Cardiac fibroblast (primary cell): ENCODE data around the gene TMBIM6.
A peak's percentile ranks its signal among the peaks of the same experiment; 100 is the strongest.

Experiments used
- DNase-seq, 2 donors: peaks; one replicate each; pipeline versions ENCODE4 v3.0.0 to v3.0.0-alpha.2; 2010; ENCODE audit warnings: low read depth in 2 of 2
- H3K4me3 ChIP-seq, 2 donors: replicated peaks in 1 of 2; 1 replicate in 1 of 2; 2 replicates in 1 of 2; pipeline ENCODE4 v1.5.1; 2011; ENCODE audit warnings: low read depth in 2 of 2, low read length in 2 of 2, mild to moderate bottlenecking in 2 of 2, moderate library complexity in 1 of 2
- TF ChIP-seq, protein P1 (sequence below): IDR thresholded peaks from one replicate; pipeline ENCODE4 v1.5.1; 2011; ENCODE audit warnings: low read depth, mild to moderate bottlenecking, low read length, inconsistent platforms

The TMBIM6 gene

GRCh38 chr12:49702009-49702408, 39.3 kb upstream of the TMBIM6 start:
- no peak for DNase-seq
- TF ChIP-seq, protein P1, sequence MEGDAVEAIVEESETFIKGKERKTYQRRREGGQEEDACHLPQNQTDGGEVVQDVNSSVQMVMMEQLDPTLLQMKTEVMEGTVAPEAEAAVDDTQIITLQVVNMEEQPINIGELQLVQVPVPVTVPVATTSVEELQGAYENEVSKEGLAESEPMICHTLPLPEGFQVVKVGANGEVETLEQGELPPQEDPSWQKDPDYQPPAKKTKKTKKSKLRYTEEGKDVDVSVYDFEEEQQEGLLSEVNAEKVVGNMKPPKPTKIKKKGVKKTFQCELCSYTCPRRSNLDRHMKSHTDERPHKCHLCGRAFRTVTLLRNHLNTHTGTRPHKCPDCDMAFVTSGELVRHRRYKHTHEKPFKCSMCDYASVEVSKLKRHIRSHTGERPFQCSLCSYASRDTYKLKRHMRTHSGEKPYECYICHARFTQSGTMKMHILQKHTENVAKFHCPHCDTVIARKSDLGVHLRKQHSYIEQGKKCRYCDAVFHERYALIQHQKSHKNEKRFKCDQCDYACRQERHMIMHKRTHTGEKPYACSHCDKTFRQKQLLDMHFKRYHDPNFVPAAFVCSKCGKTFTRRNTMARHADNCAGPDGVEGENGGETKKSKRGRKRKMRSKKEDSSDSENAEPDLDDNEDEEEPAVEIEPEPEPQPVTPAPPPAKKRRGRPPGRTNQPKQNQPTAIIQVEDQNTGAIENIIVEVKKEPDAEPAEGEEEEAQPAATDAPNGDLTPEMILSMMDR: no peak

DNA sequence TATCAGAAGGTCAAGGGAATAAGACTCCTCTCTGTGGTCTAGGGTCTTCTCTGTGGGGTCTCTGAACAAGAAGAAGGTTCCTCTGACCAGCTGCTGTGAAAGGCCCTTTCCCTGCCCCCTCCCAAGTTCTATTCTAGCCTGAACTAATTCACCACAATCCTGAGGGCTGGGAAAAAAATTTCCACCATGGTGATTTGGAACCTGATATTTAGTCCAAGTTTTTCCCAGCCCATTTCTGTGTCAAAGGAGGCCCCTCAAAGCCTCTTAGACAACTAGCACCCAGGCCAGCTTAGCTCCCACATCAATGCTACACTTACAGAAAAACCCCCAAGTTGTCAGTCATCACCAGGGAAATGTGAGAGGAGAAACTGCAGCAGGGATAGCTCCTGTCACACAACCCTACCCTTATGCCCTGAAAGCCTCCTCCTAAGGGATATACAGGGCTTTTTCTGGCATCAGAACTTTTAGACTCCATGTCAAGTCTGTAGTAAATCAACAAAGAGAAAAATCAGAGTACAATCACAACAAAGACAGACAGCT, 38.6 kb upstream of the TMBIM6 start:
- TF ChIP-seq, protein P1: no peak
- DNase-seq: no peak
- H3K4me3 ChIP-seq: no peak overlapping the region

More at GRCh38 chr12:49702009-49702408, 39.3 kb upstream of the TMBIM6 start:
- no peak overlapping the region for H3K4me3 ChIP-seq

GRCh38 chr12:49703647-49704137, 37.7 kb upstream of the TMBIM6 start:
- TF ChIP-seq, protein P1: no peak
- H3K4me3 ChIP-seq: no peak overlapping the region
- peak; percentile 31 to 83 for DNase-seq

DNA sequence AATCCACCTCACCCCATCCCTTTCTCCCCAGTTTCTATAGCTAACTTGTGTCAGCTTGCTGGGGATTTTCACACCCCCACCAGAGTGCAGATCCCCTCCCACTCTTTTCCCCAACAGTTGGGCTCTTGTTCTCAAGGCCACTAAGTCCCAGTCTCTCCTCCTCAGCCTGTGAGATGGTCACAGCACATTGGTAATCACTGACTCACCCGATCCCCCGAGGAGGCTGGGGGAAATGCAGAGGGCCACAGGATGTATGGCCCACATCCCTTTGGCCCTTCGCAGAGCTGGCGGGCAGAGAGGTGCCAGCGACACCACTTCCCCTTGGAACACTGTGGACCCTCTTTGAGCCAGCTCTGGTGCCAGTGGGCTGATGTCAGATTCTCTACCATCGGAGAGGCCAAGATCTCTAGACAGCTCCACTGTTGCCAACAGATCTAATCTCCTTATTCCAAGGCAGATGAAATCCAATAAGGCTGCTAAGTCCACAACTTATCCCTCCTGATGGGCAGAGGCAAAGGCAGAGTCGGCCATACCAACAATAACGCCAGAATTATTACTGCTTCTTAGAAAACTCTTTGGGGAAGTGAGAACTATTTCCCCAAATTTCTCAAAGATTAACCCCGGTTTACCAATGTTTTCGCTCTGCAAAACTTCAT, 35.8 kb upstream of the TMBIM6 start:
- peak; percentile 56 to 81 for DNase-seq
- TF ChIP-seq, protein P1: no peak
- H3K4me3 ChIP-seq: peak overlapping the region; percentile 74 to 78

DNA sequence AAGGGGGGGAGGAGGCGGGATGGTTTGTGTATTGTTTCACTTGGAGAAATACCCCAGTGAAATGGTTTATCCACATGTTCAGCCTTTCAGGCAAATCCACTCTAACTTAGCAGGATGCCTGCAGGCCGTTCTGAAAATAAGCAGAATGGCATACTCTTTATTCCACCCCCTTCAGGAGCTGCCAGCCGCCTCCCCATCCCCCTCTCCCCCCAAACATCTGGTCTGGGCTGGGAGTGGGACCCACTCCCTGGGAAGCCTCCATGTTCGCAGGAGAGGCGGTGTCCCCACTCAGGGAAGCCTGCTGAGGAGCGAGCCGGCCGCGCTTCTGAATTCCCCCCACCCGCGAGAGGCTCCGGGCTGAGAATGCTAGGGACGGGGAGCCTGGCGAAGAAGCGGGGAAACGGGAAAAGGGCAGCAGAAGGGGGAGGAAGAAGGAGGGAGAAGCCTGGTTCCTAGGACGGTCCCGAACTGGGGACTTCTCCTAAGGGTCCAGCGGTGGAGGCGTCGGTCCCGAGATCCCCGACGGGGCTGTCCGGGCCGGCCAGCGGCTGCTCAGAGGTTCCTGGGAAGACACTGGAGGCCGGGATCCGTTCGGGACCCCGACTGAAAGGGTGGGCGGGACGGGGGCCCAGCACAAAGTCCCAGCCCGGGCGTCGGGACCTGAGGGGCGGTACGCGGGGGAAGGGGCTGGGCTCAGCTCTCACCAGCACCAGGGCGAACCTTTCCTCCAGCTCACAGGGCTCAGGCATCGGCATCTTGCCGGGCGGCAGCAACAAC, 34.8 kb upstream of the TMBIM6 start:
- peak overlapping the region; percentile 74 to 78 for H3K4me3 ChIP-seq
- DNase-seq: peak; percentile 44 to 49
- TF ChIP-seq, protein P1: no peak

DNA sequence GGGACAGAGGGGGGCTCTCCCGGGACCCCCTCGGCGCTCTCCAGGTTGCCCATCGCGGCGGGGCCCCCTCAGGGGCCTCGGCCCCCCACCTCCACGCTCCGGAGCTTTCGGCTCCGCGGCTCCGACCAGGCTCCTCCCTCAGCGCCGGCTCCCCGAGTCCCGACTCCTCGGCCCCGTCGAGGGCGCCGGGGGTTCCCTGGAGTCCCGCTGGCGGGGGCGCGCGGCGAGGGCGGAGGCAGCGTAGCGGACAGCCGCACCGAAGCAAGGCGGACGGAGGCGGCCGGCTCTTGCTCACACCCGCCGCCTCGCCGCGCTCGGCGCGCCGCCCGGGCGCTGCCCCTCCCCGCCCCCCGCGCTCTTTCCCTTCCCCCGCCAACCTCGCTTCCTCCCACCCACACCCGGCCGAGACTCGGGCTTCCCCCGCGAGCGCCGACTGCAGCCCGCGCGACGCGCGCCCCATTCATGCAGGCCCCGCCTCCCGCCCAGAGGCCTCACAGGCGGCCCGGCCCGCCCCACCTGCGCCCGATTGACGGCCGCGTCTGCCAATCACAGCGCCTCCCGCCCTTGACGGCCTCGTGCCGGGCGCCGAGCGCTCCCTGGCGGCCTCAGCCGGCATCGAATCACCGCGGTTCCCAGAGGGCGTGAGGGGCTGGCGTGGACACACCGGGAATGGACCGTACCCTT, 34.1 kb upstream of the TMBIM6 start, which contains the start of gene FMNL3:
FMNL3 (minus strand) TSS at position 278 of the 684 bp plus-strand sequence; CDS start at position 53, 225 bp downstream.
- DNase-seq: peak; percentile 97 to 98
- peak within 1 kb of the TSS; percentile 74 to 78 for H3K4me3 ChIP-seq
- TF ChIP-seq, protein P1: peak; percentile 86
